ENCODE measurements around the gene MTMR12.

DNA sequence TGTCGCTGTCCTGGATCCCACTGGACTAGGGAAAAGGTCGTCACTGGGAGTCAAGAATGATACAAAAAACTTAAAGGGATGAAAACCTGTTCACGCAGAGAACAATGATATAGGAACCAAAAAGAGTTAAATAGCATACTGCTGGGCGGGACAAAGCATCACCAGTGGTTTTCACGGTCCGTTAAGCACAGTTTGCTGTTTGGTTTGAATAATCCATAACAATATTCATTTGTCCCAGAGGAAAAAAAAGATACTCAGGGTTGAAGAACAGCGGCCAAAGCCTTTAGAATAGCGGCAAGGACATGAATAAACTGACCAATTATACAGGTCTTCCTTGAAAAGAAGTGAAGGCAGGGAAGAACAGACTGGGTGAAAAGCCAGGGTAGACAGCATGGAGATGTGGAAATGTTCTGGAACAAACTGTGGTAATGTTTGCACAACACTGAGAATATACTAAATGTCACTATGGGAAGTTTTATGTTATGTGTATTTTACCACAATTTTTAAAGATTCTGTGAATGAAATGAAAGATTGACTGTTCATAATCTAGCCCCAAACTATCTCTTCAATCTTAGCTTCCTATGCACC lies 60.8 kb downstream of the MTMR12 start:
- TF ChIP-seq CTCF (IDR thresholded peaks at IDR 0.05) (no peak), POLR2A (IDR thresholded peaks at IDR 0.05) (no peak)

Measured in prostate gland (tissue), 2 donors.